ENCODE results near the gene PCDH15.

PCDH15 gene

GRCh38 chr10:53786236-53786900 lies 1014.7 kb downstream of the PCDH15 start:
- no peak for DNase-seq (ENCODE audit: low read depth in 2 of 2)
- H3K4me3 ChIP-seq (replicated peaks in 1 of 2; ENCODE audit: low read depth in 2 of 2, low read length in 2 of 2) = no peak overlapping the region
- no peak for TF ChIP-seq CTCF (IDR thresholded peaks at IDR 0.05; ENCODE audit: low read depth, low read length)

GRCh38 chr10:53771701-53772100 lies 1029.3 kb downstream of the PCDH15 start:
- no peak for TF ChIP-seq CTCF (IDR thresholded peaks at IDR 0.05; ENCODE audit: low read depth, low read length)
- DNase-seq (ENCODE audit: low read depth in 2 of 2) = no peak
- no peak overlapping the region for H3K4me3 ChIP-seq (replicated peaks in 1 of 2; ENCODE audit: low read depth in 2 of 2, low read length in 2 of 2)

GRCh38 chr10:53770903-53771302 lies 1030.1 kb downstream of the PCDH15 start:
- no peak for DNase-seq (ENCODE audit: low read depth in 2 of 2)
- H3K4me3 ChIP-seq (replicated peaks in 1 of 2; ENCODE audit: low read depth in 2 of 2, low read length in 2 of 2) = no peak overlapping the region
- no peak for TF ChIP-seq CTCF (IDR thresholded peaks at IDR 0.05; ENCODE audit: low read depth, low read length)

- DNase-seq (ENCODE audit: low read depth in 2 of 2) = peak in 1 of 2 donors; percentile 1
- H3K4me3 ChIP-seq (replicated peaks in 1 of 2; ENCODE audit: low read depth in 2 of 2, low read length in 2 of 2) = no peak overlapping the region
- TF ChIP-seq CTCF (IDR thresholded peaks at IDR 0.05; ENCODE audit: low read depth, low read length) = no peak
Observed at GRCh38 chr10:53765311-53765710, 1035.7 kb downstream of the PCDH15 start.

- no peak for TF ChIP-seq CTCF (IDR thresholded peaks at IDR 0.05; ENCODE audit: low read depth, low read length)
Observed at GRCh38 chr10:53754596-53755250, 1046.3 kb downstream of the PCDH15 start.

More at GRCh38 chr10:53754596-53755250, 1046.3 kb downstream of the PCDH15 start:
- no peak overlapping the region for H3K4me3 ChIP-seq (replicated peaks in 1 of 2; ENCODE audit: low read depth in 2 of 2, low read length in 2 of 2)
- DNase-seq (ENCODE audit: low read depth in 2 of 2) = no peak
